SIG-M5 treated with dmso at 0.1 percent for 504 hours (cell line): Measurements from ENCODE around the gene SNAP91.
"Not testable (repeated sequence)": the region's sequence is repeated elsewhere in the genome, so short reads cannot be mapped to it uniquely, and the experiment has no call there.

Experiments
- DNase-seq: peaks from one replicate; lab custom pipeline; 2025; ENCODE audit not compliant: unreplicated experiment; lab: John Stamatoyannopoulos, UW

Gene SNAP91

GRCh38 chr6:83629908-83630307 is 79.0 kb downstream of the SNAP91 start:
- not testable (repeated sequence) for DNase-seq

GRCh38 chr6:83615025-83615999 is 93.6 kb downstream of the SNAP91 start:
- peak; percentile 36 for DNase-seq

DNA sequence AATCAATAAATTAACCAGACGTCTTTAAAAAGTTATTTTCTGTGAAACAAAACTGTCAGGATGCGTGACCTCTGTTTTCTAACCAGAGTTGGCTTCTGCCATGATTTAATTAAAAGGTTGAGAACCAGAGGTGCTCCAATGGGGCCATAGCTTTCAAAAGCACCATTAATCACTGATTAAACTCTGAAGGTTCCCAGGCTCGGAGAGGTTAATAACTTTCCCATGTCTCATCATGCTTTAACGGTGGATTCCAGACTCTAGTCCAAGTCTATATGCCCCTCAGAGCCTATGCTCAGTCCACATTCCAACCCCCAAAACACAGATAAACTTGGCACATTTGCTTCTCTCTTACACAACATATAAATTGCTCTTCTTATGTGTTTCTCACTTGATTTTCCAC is 95.5 kb downstream of the SNAP91 start:
- DNase-seq, result no peak

- no peak for DNase-seq
These were observed 99.7 kb downstream of the SNAP91 start for GRCh38 chr6:83609248-83609647.

GRCh38 chr6:83605517-83605916 is 103.4 kb downstream of the SNAP91 start:
- no peak for DNase-seq

- no peak for DNase-seq
These were observed 105.3 kb downstream of the SNAP91 start for GRCh38 chr6:83603551-83603950.

- DNase-seq, result no peak
These were observed 107.8 kb downstream of the SNAP91 start for GRCh38 chr6:83601119-83601518.

- DNase-seq, result no peak
These were observed 108.4 kb downstream of the SNAP91 start for GRCh38 chr6:83600459-83600858.

- no peak for DNase-seq
These were observed 111.4 kb downstream of the SNAP91 start for GRCh38 chr6:83597511-83597910.

- DNase-seq, result no peak
These were observed 111.8 kb downstream of the SNAP91 start for GRCh38 chr6:83597051-83597450.

DNA sequence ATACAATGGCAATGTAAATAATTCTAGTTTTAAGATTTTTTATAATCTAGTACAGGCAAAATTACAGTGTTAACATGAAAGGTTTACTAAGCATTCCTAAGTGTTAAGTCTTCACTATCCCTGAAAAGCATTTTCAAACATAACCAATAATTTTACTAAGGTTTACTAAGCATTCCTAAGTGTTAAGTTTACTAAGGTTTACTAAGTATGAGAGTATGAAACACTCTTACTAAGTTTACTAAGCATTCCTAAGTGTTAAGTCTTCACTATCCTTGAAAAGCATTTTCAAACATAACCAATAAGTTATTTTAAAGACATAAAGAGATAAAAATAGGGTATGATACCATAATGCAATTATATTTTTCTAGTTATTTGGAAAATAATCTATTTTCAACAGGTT is 114.0 kb downstream of the SNAP91 start:
- no peak for DNase-seq

GRCh38 chr6:83593395-83593785 is 115.5 kb downstream of the SNAP91 start:
- no peak for DNase-seq

- peak; percentile 36 for DNase-seq
These were observed 116.0 kb downstream of the SNAP91 start for GRCh38 chr6:83592770-83593394.

GRCh38 chr6:83590416-83590815 is 118.5 kb downstream of the SNAP91 start:
- DNase-seq, result peak; percentile 81

GRCh38 chr6:83589076-83589475 is 119.8 kb downstream of the SNAP91 start:
- DNase-seq, result no peak

DNA sequence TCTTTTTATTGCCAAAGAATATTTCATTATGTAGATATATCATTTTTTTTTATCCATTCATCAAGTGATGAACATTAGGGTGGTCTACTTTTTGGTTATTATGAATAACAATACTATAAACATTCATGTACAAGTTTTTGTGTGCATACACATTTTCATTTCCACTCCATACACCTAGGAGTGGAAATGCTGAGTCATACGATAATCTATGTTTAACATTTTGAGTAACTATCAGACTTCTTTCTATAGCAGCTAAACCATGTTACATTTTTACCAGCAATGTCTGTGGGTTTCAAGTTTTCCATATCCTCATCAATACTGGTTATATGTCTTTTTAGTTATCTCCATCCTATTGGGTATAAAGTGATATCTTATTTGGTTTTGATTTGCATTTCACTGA is 130.8 kb downstream of the SNAP91 start:
- no peak for DNase-seq

- no peak for DNase-seq
These were observed 134.1 kb downstream of the SNAP91 start for GRCh38 chr6:83574783-83575182.

- DNase-seq, result not testable (repeated sequence)
These were observed 137.2 kb downstream of the SNAP91 start for GRCh38 chr6:83571663-83572185.

GRCh38 chr6:83558975-83559374 is 149.9 kb downstream of the SNAP91 start:
- DNase-seq, result no peak

DNA sequence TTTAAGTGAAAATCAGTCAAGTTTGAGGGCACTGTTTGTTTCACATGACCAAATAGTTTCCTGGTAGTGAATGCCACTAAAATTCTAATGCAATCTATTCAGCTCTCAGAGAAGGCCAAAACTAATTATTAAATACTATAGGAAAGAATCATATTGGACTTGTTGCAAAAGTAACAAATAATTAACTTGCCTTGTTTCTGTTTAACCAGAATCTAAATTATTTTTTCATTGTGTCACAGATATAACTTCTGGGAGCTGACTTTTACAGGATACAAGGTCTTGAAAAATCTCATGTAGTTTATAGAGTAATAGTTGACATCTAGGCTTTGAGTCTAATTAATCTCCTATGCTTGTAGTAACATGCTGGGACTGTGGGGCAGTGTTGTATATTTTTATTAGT is 152.0 kb downstream of the SNAP91 start:
- DNase-seq, result no peak

DNA sequence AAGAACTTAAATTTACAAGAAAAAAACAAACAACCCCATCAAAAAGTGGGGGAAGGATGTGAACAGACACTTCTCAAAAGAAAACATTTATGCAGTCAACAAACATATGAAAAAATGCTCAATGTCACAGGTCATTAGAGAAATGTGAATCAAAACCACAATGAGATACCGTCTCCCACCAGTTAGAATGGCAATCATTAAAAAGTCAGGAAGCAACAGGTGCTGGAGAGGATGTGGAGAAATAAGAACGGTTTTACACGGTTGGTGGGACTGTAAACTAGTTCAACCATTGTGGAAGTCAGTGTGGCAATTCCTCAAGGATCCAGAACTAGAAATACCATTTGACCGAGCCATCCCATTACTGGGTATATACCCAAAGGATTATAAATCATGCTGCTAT is 157.2 kb downstream of the SNAP91 start:
- not testable (repeated sequence) for DNase-seq

- peak; percentile 44 for DNase-seq
These were observed 158.4 kb downstream of the SNAP91 start for GRCh38 chr6:83550482-83550881.
